Endothelial cell of umbilical vein (primary cell): Measurements from ENCODE around the gene ZNF732. TPM values are rescaled to one million over a fixed set of nuclear protein-coding genes. Genes with fewer than 3 reads are reported as not detected.
"Not testable (repeated sequence)": the region's sequence is repeated elsewhere in the genome, so short reads cannot be mapped to it uniquely, and the experiment has no call there.

Experiments
- BruUV-seq: library from RNA; stranded (reverse); fragments of 400-500 nt; replicated peaks from 2 replicates; lab custom pipeline; 2021; lab: Mats Ljungman, UMichigan
- CTCF ChIA-PET: fragments of 300-600, 350-600 bp; sonication (Branson Sonifier 250); formaldehyde crosslinking; loops from one replicate; lab custom pipeline; 2021; ENCODE audit warnings: antibody characterized with exemption, inconsistent platforms; lab: Charles Lee
- POLR2A ChIA-PET: fragments of 300-600, 350-600 bp; sonication (Branson Sonifier 250); formaldehyde crosslinking; loops from one replicate; lab custom pipeline; 2021; ENCODE audit warnings: antibody characterized with exemption, inconsistent platforms; lab: Charles Lee
- DNase-seq: peaks from one replicate; pipeline ENCODE4 v3.0.0-alpha.2; 2011; ENCODE audit warnings: low read depth, low spot score
- FAIRE-seq: peaks from 2 replicates; lab custom pipeline; 2011; peaks lifted over from hg19 to GRCh38; lab: Jason Lieb, UNC
- H2AFZ ChIP-seq: 2 replicates; pipeline ENCODE4 v1.6.0; 2012; ENCODE audit warnings: low read depth, low read length, control low read depth, inconsistent platforms
- H3K27ac ChIP-seq: 2 replicates; pipeline ENCODE4 v1.5.1; 2011; ENCODE audit warnings: low read depth, mild to moderate bottlenecking, control low read depth, low read length, moderate library complexity; ENCODE audit not compliant: insufficient read depth
- H3K27me3 ChIP-seq, 2 experiments: 2 replicates each; pipeline versions ENCODE4 v1.6.0 to v1.6.1; 2011; ENCODE audit warnings: low read length in 2 of 2, mixed read lengths in 1 of 2; ENCODE audit not compliant: control insufficient read depth in 2 of 2, insufficient read depth in 2 of 2
- H3K36me3 ChIP-seq, 2 experiments: 2 replicates in 1 of 2; 3 replicates in 1 of 2; pipeline ENCODE4 v1.5.1; 2011; ENCODE audit warnings: low read length in 2 of 2, mild to moderate bottlenecking in 1 of 2, moderate library complexity in 1 of 2; ENCODE audit not compliant: control insufficient read depth in 2 of 2, insufficient read depth in 2 of 2; ENCODE audit errors: extremely low read depth in 1 of 2
- H3K4me1 ChIP-seq: 3 replicates; pipeline ENCODE4 v1.5.1; 2011; ENCODE audit warnings: mild to moderate bottlenecking, low read length; ENCODE audit not compliant: control insufficient read depth, insufficient read depth; ENCODE audit errors: extremely low read depth
- H3K4me2 ChIP-seq: 2 replicates; pipeline ENCODE4 v1.6.1; 2011; ENCODE audit warnings: low read length, control low read depth, mixed read lengths; ENCODE audit not compliant: insufficient read depth
- H3K4me3 ChIP-seq, 3 experiments: fragments of 200-600 bp in 1 of 3; sonication (generic), shearing (Covaris generic) in 1 of 3; replicated peaks in 1 of 3; 2 replicates each; pipeline ENCODE4 v1.5.1; 2011 to 2016; ENCODE audit warnings: control low read depth in 3 of 3, low read length in 3 of 3, mild to moderate bottlenecking in 2 of 3, inconsistent platforms in 1 of 3, low read depth in 1 of 3, moderate library complexity in 1 of 3; ENCODE audit not compliant: insufficient read depth in 1 of 3
- H3K79me2 ChIP-seq: 2 replicates; pipeline ENCODE4 v1.6.0; 2012; ENCODE audit warnings: low read length, inconsistent platforms; ENCODE audit not compliant: control insufficient read depth, insufficient read depth
- H3K9ac ChIP-seq: replicated peaks from 2 replicates; pipeline ENCODE3; 2011; ENCODE audit warnings: low read length, control low read depth; ENCODE audit not compliant: insufficient read depth; ENCODE audit errors: extremely low read depth
- H3K9me1 ChIP-seq: replicated peaks from 3 replicates; pipeline ENCODE4 v1.6.0; 2011; ENCODE audit warnings: mild to moderate bottlenecking, low read length; ENCODE audit not compliant: control insufficient read depth, insufficient read depth; ENCODE audit errors: extremely low read depth
- H3K9me3 ChIP-seq: replicated peaks from 2 replicates; pipeline ENCODE4 v1.5.1; 2012; ENCODE audit warnings: low read length, inconsistent platforms; ENCODE audit not compliant: control insufficient read depth, insufficient read depth
- H4K20me1 ChIP-seq: replicated peaks from 2 replicates; pipeline ENCODE3; 2011; ENCODE audit warnings: mild to moderate bottlenecking, low read length; ENCODE audit not compliant: control insufficient read depth, insufficient read depth; ENCODE audit errors: extremely low read depth
- CTCF ChIP-seq, 2 donors: IDR thresholded peaks; 1 replicate in 1 of 2; 2 replicates in 1 of 2; pipeline ENCODE4 v1.5.1; 2011; ENCODE audit warnings: low read length in 2 of 2, mild to moderate bottlenecking in 2 of 2, moderate library complexity in 2 of 2, control low read depth in 1 of 2, inconsistent platforms in 1 of 2, low read depth in 1 of 2; ENCODE audit not compliant: insufficient read depth in 1 of 2; ENCODE audit errors: extremely low read depth in 1 of 2
- EZH2 ChIP-seq: IDR thresholded peaks from 2 replicates; pipeline ENCODE4 v1.6.1; 2012; ENCODE audit warnings: borderline replicate concordance, low read depth, mild to moderate bottlenecking, moderate library complexity, low read length, inconsistent platforms; ENCODE audit not compliant: severe bottlenecking
- MAX ChIP-seq: IDR thresholded peaks from 2 replicates; pipeline ENCODE4 v1.6.1; 2011; ENCODE audit not compliant: insufficient read depth, insufficient read length
- MYC ChIP-seq: IDR thresholded peaks from one replicate; pipeline ENCODE4 v1.6.1; 2011; ENCODE audit warnings: mild to moderate bottlenecking, low read depth, low read length
- POLR2AphosphoS5 ChIP-seq: IDR thresholded peaks from 2 replicates; pipeline ENCODE4 v1.6.1; 2012; ENCODE audit warnings: low read depth, mild to moderate bottlenecking, control low read depth, low read length, moderate library complexity; ENCODE audit not compliant: insufficient read depth
- dilution Hi-C: fragments of 300-500 bp; cut with MboI; formaldehyde crosslinking; loops from one replicate; pipeline ENCODE4 v1.15.0; 2019; ENCODE audit warnings: low sequenced_read_pairs; ENCODE audit not compliant: extremely low pct_ligation_motif_present
- intact Hi-C: fragments of 100-400 bp; cut with micrococcal nuclease; formaldehyde crosslinking; loops from one replicate; pipeline ENCODE4 v1.10.0; 2022
- polyA plus RNA-seq, 4 experiments: library from polyadenylated mRNA; depleted of rRNA in 3 of 4; stranded (reverse) in 3 of 4; unstranded in 1 of 4; fragments of >200 nt; gene quantifications; 2 replicates each; pipeline versions ENCODE4 v1.2.1 to v1.2.3, GENCODE V29; 2011 to 2012; ENCODE audit warnings: missing spikeins in 1 of 4
- total RNA-seq: library from RNA; stranded (reverse); gene quantifications from 2 replicates; pipeline ENCODE4 v1.2.3, GENCODE V29; 2021

The ZNF732 gene
- total and polyA plus RNA-seq, 2 donors (not counting 3 experiments of a cell fraction or from before 2014, with no cell fraction given): 0.04 to 3.1 TPM

- peak overlapping the region; percentile 91 for H2AFZ ChIP-seq
- H3K9ac ChIP-seq: no peak overlapping the region
- H4K20me1 ChIP-seq: no peaks in the 10 kb centered on the region
- TF ChIP-seq MYC (no peak), MAX (no peak), POLR2AphosphoS5 (no peak), EZH2 (no peak), CTCF (IDR thresholded peaks at IDR 0.05; ENCODE audit: extremely low read depth in 1 of 2, insufficient read depth in 1 of 2, low read depth in 1 of 2, low read length in 2 of 2) (peak; percentile 47 to 53)
- no peaks in the 10 kb centered on the region for H3K36me3 ChIP-seq
- CTCF ChIA-PET: interaction anchor here (0.6 to 1.0 kb wide), 4 partner anchors 13 to 214 kb away, joined by 3 to 6 read pairs (median 4); partner anchors contain the start of gene ZNF718
- FAIRE-seq (peak; percentile 55), DNase-seq (peak; percentile 69)
- no peaks in the 10 kb centered on the region for H3K9me3 ChIP-seq
- POLR2A ChIA-PET: no interaction called here
- H3K27ac ChIP-seq: no peak overlapping the region
- H3K4me2 ChIP-seq: peak overlapping the region; percentile 34
- no peaks in the 10 kb centered on the region for H3K9me1 ChIP-seq
- no peaks in the 10 kb centered on the region for H3K79me2 ChIP-seq
- H3K4me3 ChIP-seq: peak overlapping the region in 2 of 3 experiments; percentile 18 to 24
- dilution Hi-C loops: no loop called here
- intact Hi-C loops: loop anchor here (10.0 kb wide), 1 partner anchor 93 kb away; the partner anchor contains the start of gene ZNF141
- no peaks in the 10 kb centered on the region for H3K4me1 ChIP-seq
- H3K27me3 ChIP-seq: no peaks in the 10 kb centered on the region
- no TSS peak for BruUV-seq
Observed at GRCh38 chr4:242121-242848, 63.0 kb downstream of the ZNF732 start.

- FAIRE-seq, H3K4me3 ChIP-seq, H3K79me2 ChIP-seq, H3K9ac ChIP-seq, H2AFZ ChIP-seq, CTCF ChIA-PET, H3K9me3 ChIP-seq, H4K20me1 ChIP-seq, H3K4me2 ChIP-seq, dilution Hi-C loops, DNase-seq, H3K27me3 ChIP-seq, H3K9me1 ChIP-seq, POLR2A ChIA-PET, H3K4me1 ChIP-seq, H3K27ac ChIP-seq, H3K36me3 ChIP-seq, BruUV-seq: not testable (repeated sequence)
- intact Hi-C loops: loop anchor here (10.0 kb wide), 1 partner anchor 93 kb away; the partner anchor contains the start of gene ZNF141
Observed at GRCh38 chr4:241411-241810, 63.9 kb downstream of the ZNF732 start.
